Mesothelial cell of epicardium (in vitro differentiated cells): ENCODE results near the gene CPO. TPM values are rescaled to one million over a fixed set of nuclear protein-coding genes. Genes with fewer than 3 reads are reported as not detected.
"Not testable (repeated sequence)": the region's sequence is repeated elsewhere in the genome, so short reads cannot be mapped to it uniquely, and the experiment has no call there.

Source experiments
- DNase-seq, 2 experiments: peaks; one replicate each; pipeline ENCODE4 v3.0.0; 2021; ENCODE audit warnings: low spot score in 2 of 2; ENCODE audit not compliant: unreplicated experiment in 2 of 2
- H3K27ac Mint-ChIP-seq: 2 replicates; pipeline ENCODE4 v1.8.0; 2021; ENCODE audit warnings: mixed read lengths
- H3K27me3 Mint-ChIP-seq: 2 replicates; pipeline ENCODE4 v1.8.0; 2021; ENCODE audit warnings: low read depth, mixed read lengths
- H3K36me3 Mint-ChIP-seq: 2 replicates; pipeline ENCODE4 v1.8.0; 2021; ENCODE audit warnings: mixed read lengths
- H3K4me1 Mint-ChIP-seq: 2 replicates; pipeline ENCODE4 v1.8.0; 2021; ENCODE audit warnings: mixed read lengths
- H3K4me3 Mint-ChIP-seq: 2 replicates; pipeline ENCODE4 v1.8.0; 2021; ENCODE audit warnings: mild to moderate bottlenecking, moderate library complexity, mixed read lengths
- H3K9me3 Mint-ChIP-seq: 2 replicates; pipeline ENCODE4 v1.8.0; 2021; ENCODE audit warnings: mixed read lengths
- CTCF ChIP-seq: fragments of 200-600 bp; sonication (generic); IDR thresholded peaks from one replicate; pipeline ENCODE4 v1.5.0; 2021; ENCODE audit warnings: antibody characterized with exemption; ENCODE audit not compliant: unreplicated experiment
- total RNA-seq: library from RNA; stranded (reverse); gene quantifications from 3 replicates; pipeline ENCODE4 v1.2.1, GENCODE V29; 2021

Gene CPO
- total RNA-seq, 1 donor from 2014 or later: 0.18 TPM

DNA sequence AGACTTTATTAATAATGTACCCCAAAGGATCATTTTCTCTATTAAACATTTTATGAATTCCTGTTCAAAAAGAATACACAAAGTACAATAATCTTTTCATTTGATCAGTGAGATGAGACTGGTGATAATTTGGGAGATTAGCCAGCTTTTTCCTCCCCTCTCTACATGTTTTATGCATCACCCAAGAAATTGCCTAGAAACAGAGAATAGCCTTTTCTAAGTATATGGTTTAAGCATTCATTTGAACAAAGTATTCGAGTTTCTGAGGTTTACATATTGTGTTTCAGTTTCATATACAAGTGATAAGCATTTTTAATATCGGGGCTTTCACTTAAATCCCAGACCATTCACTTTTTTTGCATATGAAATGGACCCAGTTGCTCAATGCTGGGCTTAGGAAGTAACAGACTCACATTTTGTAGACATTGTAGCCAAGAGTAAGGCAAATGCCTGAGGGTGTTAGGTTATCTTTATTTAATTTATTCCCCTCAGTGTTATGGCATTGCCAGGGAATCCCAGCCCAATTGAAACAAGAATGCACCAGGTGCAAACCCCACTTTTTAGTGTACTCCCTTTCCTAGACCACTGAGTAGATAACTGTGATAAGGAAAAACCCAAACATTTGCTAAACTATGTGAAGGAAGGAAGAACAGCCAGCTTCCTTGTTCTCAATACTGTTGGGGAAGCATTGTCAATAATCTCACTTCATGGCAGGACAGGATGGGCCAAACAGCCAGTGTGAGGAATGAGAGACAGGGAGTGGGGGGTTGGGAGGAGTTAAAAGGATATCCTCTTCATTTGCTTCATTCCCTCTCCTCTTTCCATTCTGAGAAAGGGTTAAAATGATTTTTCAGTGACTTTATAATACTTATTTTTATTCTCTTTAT lies 3.5 kb downstream of the CPO start:
- no peak for DNase-seq
- peaks cover 4% of the 10 kb centered on the region for H3K27me3 Mint-ChIP-seq
- H3K4me1 Mint-ChIP-seq: no peaks in the 10 kb centered on the region
- H3K9me3 Mint-ChIP-seq: peaks cover 19% of the 10 kb centered on the region
- H3K27ac Mint-ChIP-seq: no peak overlapping the region
- no peak for TF ChIP-seq CTCF
- H3K4me3 Mint-ChIP-seq: no peak overlapping the region
- H3K36me3 Mint-ChIP-seq: no peaks in the 10 kb centered on the region

DNA sequence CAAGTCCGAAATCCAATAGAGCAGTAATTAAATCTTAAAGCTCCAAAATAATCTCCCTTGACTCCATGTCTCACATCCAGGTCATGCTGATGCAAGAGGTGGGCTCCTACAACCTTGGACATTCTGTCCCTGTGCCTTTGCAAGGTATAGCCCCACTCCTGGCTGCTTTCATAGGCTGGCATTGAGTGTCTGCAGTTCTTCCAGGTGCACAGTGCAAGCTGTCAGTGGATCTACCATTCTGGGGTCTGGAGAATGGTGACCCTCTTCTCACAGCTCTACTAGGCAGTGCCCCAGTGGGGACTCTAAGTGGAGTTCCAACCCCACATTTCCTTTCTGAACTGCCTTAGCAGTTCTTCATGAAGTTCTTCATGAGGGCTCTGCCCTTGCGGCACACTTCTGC lies 14.1 kb downstream of the CPO start:
- DNase-seq, H3K27ac Mint-ChIP-seq, H3K4me3 Mint-ChIP-seq, H3K36me3 Mint-ChIP-seq, H3K27me3 Mint-ChIP-seq, H3K4me1 Mint-ChIP-seq: not testable (repeated sequence)
- H3K9me3 Mint-ChIP-seq: peaks cover 30% of the 10 kb centered on the region

DNA sequence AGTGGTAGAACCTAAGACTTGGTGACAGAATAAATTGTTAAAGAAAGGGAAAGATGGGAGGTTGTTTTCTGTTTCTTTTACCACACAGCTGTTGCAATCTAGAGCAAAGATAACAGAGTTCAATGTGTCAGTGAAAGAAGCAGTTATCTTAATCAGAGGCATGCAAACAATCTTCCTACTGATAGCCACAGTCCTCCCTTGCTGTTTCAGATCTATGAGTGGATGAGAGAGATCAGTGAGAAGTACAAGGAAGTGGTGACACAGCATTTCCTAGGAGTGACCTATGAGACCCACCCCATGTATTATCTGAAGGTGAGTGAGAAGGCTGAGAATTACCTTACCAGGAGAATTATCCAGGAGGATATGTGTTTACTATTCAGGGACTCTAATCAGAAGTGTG lies 15.9 kb downstream of the CPO start:
- TF ChIP-seq CTCF: no peak

DNA sequence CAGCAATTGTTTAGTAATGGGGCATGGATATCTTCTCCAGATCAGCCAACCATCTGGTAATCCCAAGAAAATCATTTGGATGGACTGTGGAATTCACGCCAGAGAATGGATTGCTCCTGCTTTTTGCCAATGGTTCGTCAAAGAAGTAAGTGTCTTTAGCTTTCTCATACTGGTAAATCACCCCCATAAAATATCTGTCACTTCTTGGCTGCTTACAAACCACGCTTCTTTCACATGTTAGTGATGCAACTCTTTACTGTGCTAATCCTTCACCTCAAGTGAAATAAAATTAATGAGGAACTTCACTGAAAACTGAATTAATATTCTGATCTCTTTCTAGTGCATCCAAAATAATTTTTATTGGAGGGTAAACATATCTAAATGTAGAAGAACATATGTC lies 18.9 kb downstream of the CPO start:
- Mint-ChIP-seq H3K4me3 (no peak overlapping the region), H3K36me3 (no peaks in the 10 kb centered on the region), H3K27ac (no peak overlapping the region), H3K27me3 (no peaks in the 10 kb centered on the region), H3K4me1 (no peaks in the 10 kb centered on the region), H3K9me3 (peaks cover 11% of the 10 kb centered on the region)
- TF ChIP-seq CTCF: no peak
- no peak for DNase-seq

More for the DNA sequence above, 15.9 kb downstream of the CPO start:
- Mint-ChIP-seq H3K36me3 (no peaks in the 10 kb centered on the region), H3K27me3 (no peaks in the 10 kb centered on the region), H3K4me1 (no peaks in the 10 kb centered on the region), H3K4me3 (no peak overlapping the region), H3K27ac (no peak overlapping the region), H3K9me3 (peaks cover 20% of the 10 kb centered on the region)
- DNase-seq: no peak

DNA sequence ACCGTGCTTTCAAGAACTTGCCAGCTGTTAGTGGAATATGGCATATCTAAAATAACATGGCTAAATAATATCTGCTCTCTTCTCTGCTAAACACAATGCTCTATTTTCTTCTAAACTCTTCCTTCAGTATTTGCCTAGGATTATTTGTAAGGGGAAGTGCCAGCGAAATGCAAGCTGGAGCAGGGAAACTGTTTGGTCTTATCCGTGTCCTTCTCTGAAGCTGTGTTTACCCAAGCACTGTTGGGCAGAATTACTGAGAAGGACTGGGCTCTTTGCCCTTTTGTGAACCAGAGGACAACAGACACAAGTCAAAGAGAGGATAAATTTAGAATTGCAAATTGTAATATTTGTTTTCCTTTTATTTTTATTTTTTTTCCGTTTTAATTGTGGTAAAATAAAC lies 23.6 kb downstream of the CPO start:
- Mint-ChIP-seq H3K4me3 (no peak overlapping the region), H3K27me3 (peaks cover 6% of the 10 kb centered on the region), H3K36me3 (no peaks in the 10 kb centered on the region), H3K27ac (no peak overlapping the region), H3K9me3 (no peaks in the 10 kb centered on the region), H3K4me1 (no peaks in the 10 kb centered on the region)
- DNase-seq: no peak
- TF ChIP-seq CTCF: no peak

DNA sequence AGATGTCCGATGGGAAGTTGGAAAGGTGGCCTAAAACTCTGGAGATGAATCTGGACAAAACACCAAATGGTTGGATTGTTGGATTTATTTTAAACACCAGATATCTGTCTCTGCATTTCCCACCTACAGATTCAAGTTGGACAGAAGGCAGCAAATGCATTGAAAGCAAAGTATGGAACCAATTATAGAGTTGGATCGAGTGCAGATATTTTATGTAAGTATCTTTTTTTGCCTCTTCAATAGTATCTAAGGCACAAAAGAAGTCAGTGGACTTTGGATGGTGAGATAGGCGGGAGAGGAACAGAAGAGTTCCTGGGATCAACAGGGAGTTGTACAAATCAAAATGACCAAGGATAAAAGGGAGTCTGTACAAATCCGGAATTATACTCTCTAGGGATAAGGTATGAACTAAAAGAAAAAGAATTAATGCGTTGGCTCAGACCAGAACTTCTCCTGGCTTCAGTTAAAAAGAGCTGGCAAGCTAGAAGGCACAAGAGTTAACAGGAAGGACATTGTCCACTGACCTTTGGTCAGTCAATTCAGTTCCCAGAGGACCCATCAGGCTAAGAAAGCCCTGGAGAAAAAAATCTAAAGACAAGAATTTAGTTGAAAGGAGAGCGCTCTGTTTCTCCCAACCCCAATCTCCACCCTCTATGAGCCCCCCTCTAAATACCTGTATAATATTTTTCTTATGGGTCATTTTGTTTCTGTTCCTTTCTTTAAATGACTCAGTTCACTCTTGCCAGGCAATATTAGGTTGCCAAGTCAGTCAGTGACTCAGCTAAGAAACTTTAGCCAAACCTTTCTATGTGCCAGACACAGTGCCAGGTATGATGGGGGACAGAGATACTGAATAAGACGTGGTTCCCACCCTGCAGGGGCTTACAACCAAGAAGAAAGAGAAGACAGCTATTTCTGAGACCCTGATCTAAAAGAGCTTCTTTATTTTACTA lies 29.1 kb downstream of the CPO start:
- Mint-ChIP-seq H3K27ac (no peak overlapping the region), H3K9me3 (no peaks in the 10 kb centered on the region), H3K4me3 (no peak overlapping the region), H3K27me3 (peaks cover 21% of the 10 kb centered on the region), H3K4me1 (no peaks in the 10 kb centered on the region), H3K36me3 (no peaks in the 10 kb centered on the region)
- DNase-seq: no peak
- no peak for TF ChIP-seq CTCF
